Prostate gland (tissue), 2 donors: Measurements from ENCODE around the gene NRBF2. TPM values are rescaled to one million over a fixed set of nuclear protein-coding genes. Genes with fewer than 3 reads are reported as not detected.

Source experiments
- DNase-seq: peaks from one replicate; pipeline ENCODE4 v3.0.0-alpha.2; 2019; ENCODE audit warnings: low spot score
- H3K27ac ChIP-seq, 2 donors: fragments of 200-600 bp; sonication (generic); 2 replicates each; pipeline ENCODE4 v1.5.1; 2017 to 2019
- H3K27me3 ChIP-seq: fragments of 200-600 bp; sonication (generic); replicated peaks from 2 replicates; pipeline ENCODE4 v1.5.1; 2019; ENCODE audit not compliant: insufficient read depth
- H3K36me3 ChIP-seq, 2 donors: fragments of 200-600 bp; sonication (generic); 1 replicate in 1 of 2; 2 replicates in 1 of 2; pipeline versions ENCODE4 v1.5.1 to v1.8.1; 2017 to 2019
- H3K4me1 ChIP-seq: fragments of 200-600 bp; sonication (generic); replicated peaks from 2 replicates; pipeline ENCODE4 v1.5.1; 2019
- H3K4me3 ChIP-seq, 2 donors: fragments of 200-600 bp; sonication (generic); 2 replicates each; pipeline ENCODE4 v1.5.1; 2017 to 2019
- H3K9me3 ChIP-seq: fragments of 200-600 bp; sonication (generic); 2 replicates; pipeline ENCODE4 v1.5.1; 2017
- POLR2A ChIP-seq: fragments of 450-650 bp; IDR thresholded peaks from one replicate; pipeline ENCODE4 v1.6.1; 2016; ENCODE audit warnings: antibody characterized with exemption, mild to moderate bottlenecking
- POLR2AphosphoS5 ChIP-seq: sonication (generic); formaldehyde crosslinking; IDR thresholded peaks from one replicate; pipeline ENCODE4 v1.6.1; 2017; ENCODE audit warnings: antibody characterized with exemption
- WGBS: methylation state at CpG from one replicate; pipeline ENCODE4 v1.1.5; 2018; 5-methylcytosine and 5-hydroxymethylcytosine counted together
- intact Hi-C: fragments of 100-400 bp; cut with DNase I; formaldehyde crosslinking; loops from one replicate; pipeline ENCODE4 v1.14.2; 2022
- total RNA-seq, 2 donors: library from RNA; depleted of rRNA; stranded (reverse); fragments of >200 nt; gene quantifications; one replicate each; pipeline ENCODE4 v1.1.0, GENCODE V29; 2016
- TF ChIP-seq, protein P1 (sequence below), 4 experiments: fragments of 200-600 bp in 2 of 4; fragments of 450-650 bp in 2 of 4; sonication (generic) in 2 of 4; IDR thresholded peaks; 1 replicate in 3 of 4; 2 replicates in 1 of 4; pipeline ENCODE4 v1.5.1; 2016 to 2019; ENCODE audit warnings: antibody characterized with exemption in 4 of 4, mild to moderate bottlenecking in 2 of 4, moderate library complexity in 2 of 4

The NRBF2 gene
- total RNA-seq, 2 donors from 2014 or later: 15.7 to 20.6 TPM

DNA sequence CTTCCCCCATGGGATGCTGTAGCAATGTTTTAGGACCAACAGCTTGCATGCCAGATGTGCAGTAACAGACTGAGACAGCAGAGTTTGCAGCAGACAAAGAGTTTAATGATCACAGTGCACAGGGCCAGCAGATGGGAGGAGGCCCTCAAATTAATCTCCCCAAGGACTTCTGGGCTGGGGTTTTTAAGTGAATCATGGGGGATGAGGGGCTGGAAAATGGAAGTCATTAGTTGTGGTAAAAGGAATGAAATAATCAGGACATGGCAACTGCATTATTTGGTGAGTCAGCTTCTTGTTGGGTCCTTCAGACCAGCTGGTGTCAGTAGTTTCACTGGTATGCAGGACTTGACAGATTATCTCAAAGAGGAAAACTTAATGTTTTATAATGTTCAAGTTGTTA, 12.6 kb upstream of the NRBF2 start:
- no peak for TF ChIP-seq POLR2AphosphoS5
- TF ChIP-seq, protein P1, sequence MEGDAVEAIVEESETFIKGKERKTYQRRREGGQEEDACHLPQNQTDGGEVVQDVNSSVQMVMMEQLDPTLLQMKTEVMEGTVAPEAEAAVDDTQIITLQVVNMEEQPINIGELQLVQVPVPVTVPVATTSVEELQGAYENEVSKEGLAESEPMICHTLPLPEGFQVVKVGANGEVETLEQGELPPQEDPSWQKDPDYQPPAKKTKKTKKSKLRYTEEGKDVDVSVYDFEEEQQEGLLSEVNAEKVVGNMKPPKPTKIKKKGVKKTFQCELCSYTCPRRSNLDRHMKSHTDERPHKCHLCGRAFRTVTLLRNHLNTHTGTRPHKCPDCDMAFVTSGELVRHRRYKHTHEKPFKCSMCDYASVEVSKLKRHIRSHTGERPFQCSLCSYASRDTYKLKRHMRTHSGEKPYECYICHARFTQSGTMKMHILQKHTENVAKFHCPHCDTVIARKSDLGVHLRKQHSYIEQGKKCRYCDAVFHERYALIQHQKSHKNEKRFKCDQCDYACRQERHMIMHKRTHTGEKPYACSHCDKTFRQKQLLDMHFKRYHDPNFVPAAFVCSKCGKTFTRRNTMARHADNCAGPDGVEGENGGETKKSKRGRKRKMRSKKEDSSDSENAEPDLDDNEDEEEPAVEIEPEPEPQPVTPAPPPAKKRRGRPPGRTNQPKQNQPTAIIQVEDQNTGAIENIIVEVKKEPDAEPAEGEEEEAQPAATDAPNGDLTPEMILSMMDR (IDR thresholded peaks at IDR 0.05): no peak
- TF ChIP-seq POLR2A: no peak
- Histone ChIP-seq H3K36me3 (no peaks in the 10 kb centered on the region), H3K27me3 (no peaks in the 10 kb centered on the region), H3K27ac (no peak overlapping the region), H3K4me3 (no peak overlapping the region), H3K9me3 (no peaks in the 10 kb centered on the region), H3K4me1 (no peaks in the 10 kb centered on the region)
- no peak for DNase-seq
- intact Hi-C loops: no loop called here

DNA sequence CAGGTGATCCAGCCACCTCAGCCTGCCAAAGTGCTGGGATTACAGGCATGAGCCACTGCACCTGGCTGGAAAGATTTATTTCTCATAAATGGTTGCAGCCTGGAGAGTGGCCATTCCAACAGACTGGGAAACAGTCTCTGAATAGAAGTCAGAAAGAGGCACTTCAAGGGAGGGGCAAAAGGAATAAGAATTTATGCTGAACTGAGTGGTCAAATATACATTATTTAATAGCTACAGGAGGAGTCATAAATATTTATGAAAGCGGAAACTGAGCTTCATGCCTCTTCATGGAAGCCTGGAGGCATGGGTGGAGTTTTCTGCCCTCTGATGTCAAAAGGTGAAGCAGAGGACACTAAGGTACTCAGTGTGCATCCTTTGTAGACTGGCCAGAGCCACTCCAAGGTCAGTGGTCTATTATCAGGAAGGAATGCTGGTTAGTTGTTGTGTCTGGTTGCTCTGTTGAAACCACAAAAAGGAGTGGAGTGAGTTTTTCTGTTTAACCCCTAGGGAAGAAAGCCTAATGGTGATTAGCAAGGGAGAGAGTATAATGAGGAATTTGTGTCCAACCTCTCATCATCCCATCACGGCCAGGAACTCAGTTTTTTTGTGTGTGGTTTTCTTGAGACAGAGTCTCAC, 9.3 kb upstream of the NRBF2 start:
- no peak overlapping the region for H3K4me3 ChIP-seq
- 87% methylated on average over 2 of the region's 2 CpGs for WGBS
- no peak overlapping the region for H3K27ac ChIP-seq
- no peaks in the 10 kb centered on the region for H3K36me3 ChIP-seq
- DNase-seq: no peak
- H3K9me3 ChIP-seq: no peaks in the 10 kb centered on the region
- no peak for TF ChIP-seq POLR2AphosphoS5
- TF ChIP-seq, protein P1 (IDR thresholded peaks at IDR 0.05): no peak
- no peak for TF ChIP-seq POLR2A
- intact Hi-C loops: no loop called here
- no peaks in the 10 kb centered on the region for H3K4me1 ChIP-seq
- H3K27me3 ChIP-seq: no peaks in the 10 kb centered on the region

DNA sequence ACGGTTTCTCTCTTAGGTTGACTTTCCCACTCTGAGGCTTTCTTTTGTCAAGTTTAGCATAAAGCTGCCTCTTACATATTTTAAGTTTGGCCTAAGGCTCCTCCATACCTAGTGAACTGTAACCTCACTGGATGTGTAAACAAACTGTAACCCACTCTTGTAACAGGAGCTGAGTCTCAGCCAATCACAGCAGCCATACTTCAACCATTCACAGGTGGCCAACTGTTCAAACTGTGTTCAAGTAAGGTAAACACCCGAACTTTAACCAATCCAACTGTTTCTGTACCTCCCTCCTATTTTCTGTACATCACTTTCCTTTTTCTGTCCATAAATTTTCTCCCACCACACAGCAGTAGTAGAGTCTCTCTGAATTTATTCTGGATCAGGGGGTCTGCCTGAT, 7.7 kb upstream of the NRBF2 start:
- Histone ChIP-seq H3K9me3 (no peaks in the 10 kb centered on the region), H3K4me3 (no peak overlapping the region), H3K27me3 (no peaks in the 10 kb centered on the region), H3K36me3 (no peaks in the 10 kb centered on the region), H3K4me1 (no peaks in the 10 kb centered on the region), H3K27ac (no peak overlapping the region)
- no peak for DNase-seq
- 79% methylated on average over 2 of the region's 2 CpGs for WGBS
- intact Hi-C loops: no loop called here
- TF ChIP-seq, protein P1 (IDR thresholded peaks at IDR 0.05): no peak
- TF ChIP-seq POLR2AphosphoS5: no peak

DNA sequence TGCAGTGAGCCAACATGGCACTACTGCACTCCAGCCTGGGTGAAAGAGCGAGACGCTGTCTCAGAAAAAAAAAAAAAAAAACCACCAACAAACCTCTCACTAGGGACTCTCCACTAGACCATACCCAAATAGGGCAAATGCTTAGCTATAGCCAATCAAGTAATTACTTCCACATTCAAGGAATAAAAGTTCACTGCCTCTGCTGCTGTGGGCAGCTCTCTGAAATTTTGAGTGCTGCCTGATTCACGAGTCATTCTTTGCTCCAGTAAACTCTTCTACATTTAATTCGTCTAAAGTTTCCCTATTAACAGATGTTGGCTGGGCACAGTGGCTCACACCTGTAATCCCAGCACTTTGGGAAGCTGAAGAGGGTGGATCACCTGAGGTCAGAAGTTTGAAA, 4.7 kb upstream of the NRBF2 start:
- Histone ChIP-seq H3K36me3 (no peaks in the 10 kb centered on the region), H3K4me3 (no peak overlapping the region), H3K27me3 (no peaks in the 10 kb centered on the region), H3K9me3 (no peaks in the 10 kb centered on the region), H3K27ac (no peak overlapping the region), H3K4me1 (no peaks in the 10 kb centered on the region)
- 63% methylated on average over 4 of the region's 4 CpGs for WGBS
- TF ChIP-seq, protein P1 (IDR thresholded peaks at IDR 0.05): no peak
- TF ChIP-seq POLR2A: no peak
- TF ChIP-seq POLR2AphosphoS5: no peak
- intact Hi-C loops: no loop called here
- no peak for DNase-seq

DNA sequence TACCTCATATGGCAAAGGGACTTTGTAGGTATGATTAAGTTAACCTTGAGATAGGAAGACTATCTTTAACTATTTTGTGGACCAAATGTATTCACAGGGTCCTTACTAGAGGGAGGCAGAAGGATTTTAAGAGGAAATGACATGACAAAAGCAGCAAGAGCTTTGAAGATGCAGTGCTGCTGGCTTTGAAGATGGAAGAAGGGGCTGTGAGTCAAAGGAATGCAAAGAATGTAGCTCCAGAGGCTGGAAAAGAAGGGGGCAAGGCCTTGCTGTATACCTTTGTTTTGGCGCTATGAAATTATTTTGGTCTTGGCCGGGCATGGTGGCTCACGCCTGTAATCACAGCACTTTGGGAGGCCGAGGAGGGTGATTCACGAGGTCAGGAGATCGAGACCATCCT, 3.2 kb upstream of the NRBF2 start:
- TF ChIP-seq, protein P1 (IDR thresholded peaks at IDR 0.05): no peak
- TF ChIP-seq POLR2AphosphoS5 (no peak), POLR2A (no peak)
- Histone ChIP-seq H3K36me3 (no peaks in the 10 kb centered on the region), H3K27me3 (no peaks in the 10 kb centered on the region), H3K9me3 (no peaks in the 10 kb centered on the region), H3K27ac (no peak overlapping the region), H3K4me3 (no peak overlapping the region), H3K4me1 (no peaks in the 10 kb centered on the region)
- no peak for DNase-seq
- WGBS: 86% methylated on average over 6 of the region's 6 CpGs
- intact Hi-C loops: loop anchor here (10.0 kb wide), 1 partner anchor 325 kb away; the partner anchor contains the start of gene ADO
